ENCODE measurements around the gene TMTC2.

The TMTC2 gene

DNA sequence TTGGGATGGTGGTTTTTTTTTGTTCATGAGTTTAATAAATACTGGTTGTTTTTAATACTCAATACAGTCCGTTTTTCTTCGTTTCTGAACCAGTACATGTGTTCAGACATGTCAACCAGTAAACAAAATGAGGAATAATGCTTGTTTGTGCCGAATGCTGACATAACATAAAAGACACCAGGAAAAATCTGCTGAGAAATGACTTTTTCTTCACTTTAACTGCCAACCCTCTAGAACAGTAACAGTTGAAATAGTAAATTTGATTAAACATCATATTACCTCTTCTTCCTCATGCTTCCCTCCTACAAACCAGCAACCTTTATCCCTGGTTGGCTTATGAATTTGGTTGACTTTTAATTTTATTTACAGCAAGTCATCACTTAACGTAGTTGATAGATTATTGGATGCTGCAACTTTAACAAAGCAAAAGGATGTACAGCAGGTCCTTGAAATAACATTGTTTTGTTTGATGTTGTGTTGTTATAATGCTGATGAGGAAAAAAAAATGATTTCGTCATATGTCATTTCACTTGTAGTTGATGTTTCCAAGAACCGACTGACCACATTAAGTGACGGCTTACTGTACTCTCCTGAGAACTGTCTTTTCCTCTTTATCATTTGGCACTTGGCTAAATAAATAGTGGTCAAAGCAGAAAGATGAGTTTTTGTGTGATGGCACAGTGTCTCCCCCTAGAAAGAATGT lies 340.5 kb downstream of the TMTC2 start:
- Histone ChIP-seq H3K4me3 (ENCODE audit: low read length) (no peak overlapping the region), H3K4me1 (ENCODE audit: control insufficient read depth, insufficient read depth, low read length) (no peaks in the 10 kb centered on the region), H3K27me3 (replicated peaks; ENCODE audit: control insufficient read depth, insufficient read depth, low read length) (no peaks in the 10 kb centered on the region), H3K9me3 (ENCODE audit: control insufficient read depth, low read length) (no peaks in the 10 kb centered on the region), H3K36me3 (ENCODE audit: control insufficient read depth, insufficient read depth, low read length, severe bottlenecking) (no peaks in the 10 kb centered on the region), H3K9ac (ENCODE audit: low read length) (no peak overlapping the region)
- DNase-seq (ENCODE audit: low read depth), result no peak

DNA sequence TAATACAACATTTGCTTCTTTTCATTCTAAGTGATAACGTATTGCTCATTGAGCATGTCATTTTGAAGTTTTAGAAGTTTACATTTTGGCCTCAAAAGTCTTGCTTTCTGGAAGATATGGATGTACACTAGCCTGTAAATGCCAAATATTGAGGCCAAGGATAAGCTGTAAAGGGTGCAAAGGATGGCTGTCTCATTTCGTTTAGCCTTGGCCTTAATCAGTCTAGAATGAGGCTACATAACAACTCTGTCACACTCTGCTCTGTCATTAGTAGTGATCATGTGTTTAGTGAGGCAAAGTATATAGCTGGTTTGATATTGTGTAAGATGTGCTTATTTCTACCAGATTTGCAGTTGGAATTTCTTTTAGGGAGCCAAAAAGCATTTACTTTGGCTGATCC lies 344.5 kb downstream of the TMTC2 start:
- Histone ChIP-seq H3K36me3 (ENCODE audit: control insufficient read depth, insufficient read depth, low read length, severe bottlenecking) (no peaks in the 10 kb centered on the region), H3K4me3 (ENCODE audit: low read length) (no peak overlapping the region)
- no peak for DNase-seq (ENCODE audit: low read depth)

DNA sequence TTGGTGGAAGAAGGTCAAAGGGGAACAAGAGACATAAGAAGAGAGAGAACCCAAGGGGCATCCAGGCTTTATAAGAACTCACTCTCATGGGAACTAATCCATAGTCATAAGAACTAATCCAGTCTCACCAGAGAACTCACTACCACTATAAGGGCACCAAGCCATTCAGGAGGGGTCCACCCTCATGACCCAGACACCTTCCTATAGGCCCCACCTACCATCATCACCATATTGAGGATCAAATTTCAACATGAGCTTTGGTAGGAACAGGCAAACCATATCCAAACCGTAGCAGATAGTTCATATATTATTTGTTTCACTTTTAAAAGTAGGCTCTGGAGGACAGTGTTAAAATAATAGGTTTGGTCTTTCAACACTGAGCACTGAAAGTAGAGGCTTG lies 350.1 kb downstream of the TMTC2 start:
- DNase-seq (ENCODE audit: low read depth), result no peak
- Histone ChIP-seq H3K27me3 (replicated peaks; ENCODE audit: control insufficient read depth, insufficient read depth, low read length) (no peaks in the 10 kb centered on the region), H3K36me3 (ENCODE audit: control insufficient read depth, insufficient read depth, low read length, severe bottlenecking) (no peaks in the 10 kb centered on the region), H3K9me3 (ENCODE audit: control insufficient read depth, low read length) (no peaks in the 10 kb centered on the region), H3K4me1 (ENCODE audit: control insufficient read depth, insufficient read depth, low read length) (no peaks in the 10 kb centered on the region), H3K9ac (ENCODE audit: low read length) (no peak overlapping the region), H3K4me3 (ENCODE audit: low read length) (no peak overlapping the region)

More for the DNA sequence above, 344.5 kb downstream of the TMTC2 start:
- Histone ChIP-seq H3K9me3 (ENCODE audit: control insufficient read depth, low read length) (no peaks in the 10 kb centered on the region), H3K4me1 (ENCODE audit: control insufficient read depth, insufficient read depth, low read length) (no peaks in the 10 kb centered on the region), H3K27me3 (replicated peaks; ENCODE audit: control insufficient read depth, insufficient read depth, low read length) (no peaks in the 10 kb centered on the region), H3K9ac (ENCODE audit: low read length) (no peak overlapping the region)

DNA sequence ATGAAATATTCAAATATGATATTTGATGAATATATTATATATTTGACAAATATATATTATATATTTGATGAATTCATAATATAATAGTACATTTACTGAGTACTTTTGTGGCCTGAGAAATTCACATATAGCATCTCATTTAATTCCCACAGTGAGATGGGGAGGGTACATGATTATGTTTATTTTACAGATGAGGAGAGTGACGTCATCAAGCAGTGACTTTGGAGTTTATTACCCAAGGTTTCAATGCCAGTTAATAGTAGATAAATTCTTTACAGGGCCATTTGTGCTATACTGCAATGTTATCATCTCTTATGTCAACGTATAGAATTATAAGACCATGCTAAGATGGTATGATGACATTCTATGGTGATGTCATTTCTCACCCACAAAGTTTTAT lies 352.7 kb downstream of the TMTC2 start:
- no peak for DNase-seq (ENCODE audit: low read depth)
- no peaks in the 10 kb centered on the region for H3K9me3 ChIP-seq (ENCODE audit: control insufficient read depth, low read length)
- H3K9ac ChIP-seq (ENCODE audit: low read length), result no peak overlapping the region
- H3K4me3 ChIP-seq (ENCODE audit: low read length), result no peak overlapping the region
- no peaks in the 10 kb centered on the region for H3K36me3 ChIP-seq (ENCODE audit: control insufficient read depth, insufficient read depth, low read length, severe bottlenecking)
- H3K27me3 ChIP-seq (replicated peaks; ENCODE audit: control insufficient read depth, insufficient read depth, low read length), result no peaks in the 10 kb centered on the region
- no peaks in the 10 kb centered on the region for H3K4me1 ChIP-seq (ENCODE audit: control insufficient read depth, insufficient read depth, low read length)

DNA sequence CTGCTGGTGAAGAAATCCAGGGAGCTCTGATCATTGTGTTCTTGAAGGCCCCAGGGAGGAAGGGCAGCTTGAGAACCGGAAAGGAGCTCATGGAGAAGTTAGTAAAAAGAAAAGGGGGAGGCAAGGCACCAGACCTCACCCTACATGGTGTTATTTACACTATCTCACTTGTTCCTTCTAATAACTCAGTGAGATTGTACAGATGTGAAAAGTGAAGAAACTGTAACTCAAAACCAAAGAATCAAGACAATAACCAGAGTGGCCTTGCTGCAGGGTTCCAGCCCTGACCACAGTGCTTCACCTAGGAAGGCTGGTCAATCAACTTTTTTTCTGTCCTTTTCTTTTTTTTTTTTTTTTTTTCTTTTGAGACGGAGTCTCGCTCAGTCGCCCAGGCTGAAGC lies 353.6 kb downstream of the TMTC2 start:
- no peak overlapping the region for H3K9ac ChIP-seq (ENCODE audit: low read length)
- H3K9me3 ChIP-seq (ENCODE audit: control insufficient read depth, low read length), result no peaks in the 10 kb centered on the region
- no peaks in the 10 kb centered on the region for H3K36me3 ChIP-seq (ENCODE audit: control insufficient read depth, insufficient read depth, low read length, severe bottlenecking)
- no peaks in the 10 kb centered on the region for H3K4me1 ChIP-seq (ENCODE audit: control insufficient read depth, insufficient read depth, low read length)
- no peaks in the 10 kb centered on the region for H3K27me3 ChIP-seq (replicated peaks; ENCODE audit: control insufficient read depth, insufficient read depth, low read length)
- DNase-seq (ENCODE audit: low read depth), result no peak
- no peak overlapping the region for H3K4me3 ChIP-seq (ENCODE audit: low read length)

DNA sequence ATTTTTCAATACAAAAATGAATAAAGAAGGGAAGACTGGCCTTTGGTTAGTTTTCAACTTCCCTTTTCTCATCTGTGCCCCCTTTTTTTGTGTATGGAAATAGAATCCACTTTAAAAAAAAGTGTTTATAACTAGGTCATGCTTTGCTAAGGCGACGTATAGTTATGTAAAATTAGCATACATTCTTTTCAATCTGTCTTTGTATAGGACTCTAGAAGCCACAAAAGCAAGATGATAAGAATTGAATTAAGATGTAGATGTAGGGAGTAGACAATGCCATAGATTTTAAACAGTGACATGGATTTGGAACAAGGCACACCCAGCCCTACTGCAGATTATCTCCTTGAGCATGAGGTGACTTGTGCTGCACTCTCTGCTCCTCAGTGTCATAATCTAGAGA lies 354.3 kb downstream of the TMTC2 start:
- no peak for DNase-seq (ENCODE audit: low read depth)
- H3K4me1 ChIP-seq (ENCODE audit: control insufficient read depth, insufficient read depth, low read length), result no peaks in the 10 kb centered on the region
- no peaks in the 10 kb centered on the region for H3K27me3 ChIP-seq (replicated peaks; ENCODE audit: control insufficient read depth, insufficient read depth, low read length)
- no peaks in the 10 kb centered on the region for H3K9me3 ChIP-seq (ENCODE audit: control insufficient read depth, low read length)
- no peak overlapping the region for H3K9ac ChIP-seq (ENCODE audit: low read length)
- H3K36me3 ChIP-seq (ENCODE audit: control insufficient read depth, insufficient read depth, low read length, severe bottlenecking), result no peaks in the 10 kb centered on the region
- no peak overlapping the region for H3K4me3 ChIP-seq (ENCODE audit: low read length)

DNA sequence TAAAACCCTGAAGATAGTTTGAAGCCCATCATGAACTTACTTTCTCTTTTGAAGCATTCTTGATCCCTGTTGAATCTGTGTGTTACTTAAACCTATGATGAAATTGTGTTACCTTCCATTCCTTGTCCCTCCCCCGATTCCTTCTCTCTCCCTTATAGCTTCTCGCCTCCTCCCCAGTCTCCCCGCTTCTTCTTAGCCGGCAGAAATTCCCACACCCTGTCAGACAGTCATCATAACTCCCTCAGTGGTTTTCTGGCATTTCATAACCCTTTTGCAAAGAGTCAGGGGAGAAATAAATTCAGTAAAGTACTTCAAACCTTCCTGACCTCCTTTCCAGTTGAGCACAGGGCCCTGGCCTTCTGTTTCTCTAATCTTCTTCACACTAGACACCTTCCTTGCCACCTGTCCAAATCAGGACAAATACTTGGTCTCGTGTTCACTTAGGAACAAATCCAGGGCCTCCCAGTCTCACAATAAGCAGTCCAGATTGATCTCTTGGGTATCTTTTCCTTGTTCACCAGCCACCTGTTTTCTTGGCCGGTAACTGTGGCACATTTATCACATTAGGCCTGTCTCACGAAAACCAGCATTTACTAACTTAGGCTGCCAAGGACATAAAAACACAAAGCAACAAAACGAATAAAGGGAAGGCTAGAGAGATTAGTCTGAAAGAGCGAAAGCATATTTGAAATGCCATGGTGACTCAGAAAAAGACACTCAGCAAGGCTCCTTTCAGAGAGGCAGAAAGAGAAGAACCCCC lies 355.9 kb downstream of the TMTC2 start:
- peak; percentile 30 for DNase-seq (ENCODE audit: low read depth)
- H3K9me3 ChIP-seq (ENCODE audit: control insufficient read depth, low read length), result no peaks in the 10 kb centered on the region

DNA sequence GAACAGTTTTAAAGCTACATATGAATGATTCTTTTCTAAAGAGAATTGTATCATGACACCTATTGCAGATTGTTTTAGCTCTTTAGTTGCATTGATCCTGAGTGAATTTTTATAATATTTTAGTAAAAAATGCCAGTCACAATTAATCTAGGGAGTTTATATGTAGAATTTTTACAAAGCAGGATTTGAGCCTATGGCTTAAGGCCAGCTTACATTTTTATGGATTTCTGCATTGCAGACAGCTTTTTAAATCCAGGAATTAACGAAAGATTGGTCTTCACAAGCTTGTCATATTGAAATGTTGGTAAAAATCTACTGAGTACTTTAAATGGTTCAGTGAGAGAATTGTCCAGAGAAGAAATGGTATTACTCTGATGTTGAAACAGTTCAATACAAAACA lies 358.0 kb downstream of the TMTC2 start:
- H3K4me1 ChIP-seq (ENCODE audit: control insufficient read depth, insufficient read depth, low read length), result no peaks in the 10 kb centered on the region
- no peak for DNase-seq (ENCODE audit: low read depth)
- H3K9ac ChIP-seq (ENCODE audit: low read length), result no peak overlapping the region

More for the DNA sequence above, 355.9 kb downstream of the TMTC2 start:
- Histone ChIP-seq H3K4me1 (ENCODE audit: control insufficient read depth, insufficient read depth, low read length) (no peaks in the 10 kb centered on the region), H3K36me3 (ENCODE audit: control insufficient read depth, insufficient read depth, low read length, severe bottlenecking) (no peaks in the 10 kb centered on the region), H3K4me3 (ENCODE audit: low read length) (no peak overlapping the region), H3K27me3 (replicated peaks; ENCODE audit: control insufficient read depth, insufficient read depth, low read length) (no peaks in the 10 kb centered on the region), H3K9ac (ENCODE audit: low read length) (no peak overlapping the region)

DNA sequence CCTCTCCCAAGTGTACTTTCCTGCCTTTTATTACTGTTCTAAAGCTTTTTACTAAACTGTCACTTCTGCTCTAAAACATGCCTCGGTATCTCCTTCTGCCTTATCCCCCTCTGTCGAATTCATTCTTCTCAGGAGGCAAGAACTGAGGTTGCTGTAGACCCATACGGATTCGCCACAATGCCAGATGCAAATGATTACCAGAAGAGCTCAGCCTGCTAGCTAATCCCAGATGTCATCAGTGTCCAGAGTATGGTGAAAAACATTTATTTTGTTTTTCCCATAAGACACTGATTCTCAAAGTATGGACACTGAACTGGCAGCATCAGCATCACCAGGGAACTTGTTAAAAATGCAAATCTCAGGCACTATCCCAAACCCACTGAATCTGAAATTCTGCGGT lies 359.3 kb downstream of the TMTC2 start:
- no peak for DNase-seq (ENCODE audit: low read depth)

More for the DNA sequence above, 358.0 kb downstream of the TMTC2 start:
- H3K36me3 ChIP-seq (ENCODE audit: control insufficient read depth, insufficient read depth, low read length, severe bottlenecking), result no peaks in the 10 kb centered on the region
- H3K9me3 ChIP-seq (ENCODE audit: control insufficient read depth, low read length), result no peaks in the 10 kb centered on the region
- no peak overlapping the region for H3K4me3 ChIP-seq (ENCODE audit: low read length)
- no peaks in the 10 kb centered on the region for H3K27me3 ChIP-seq (replicated peaks; ENCODE audit: control insufficient read depth, insufficient read depth, low read length)

DNA sequence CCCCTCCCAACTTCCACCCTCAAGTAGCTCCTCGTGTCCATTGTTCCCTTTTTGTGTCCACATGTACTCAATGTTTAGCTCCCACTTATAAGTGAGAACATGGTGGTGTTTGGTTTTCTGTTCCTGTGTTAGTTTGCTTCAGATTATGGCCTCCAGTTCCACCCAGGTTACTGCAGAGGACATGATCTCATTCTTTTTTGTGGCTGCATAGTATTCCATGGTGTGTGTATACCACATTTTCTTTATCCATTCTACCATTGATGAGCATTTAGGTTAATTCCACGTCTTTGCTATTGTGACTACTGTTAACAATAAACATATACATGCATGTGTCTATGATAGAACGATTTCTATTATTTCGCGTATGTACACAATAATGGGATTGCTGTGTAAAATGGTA lies 362.6 kb downstream of the TMTC2 start:
- Histone ChIP-seq H3K9me3 (ENCODE audit: control insufficient read depth, low read length) (no peaks in the 10 kb centered on the region), H3K36me3 (ENCODE audit: control insufficient read depth, insufficient read depth, low read length, severe bottlenecking) (no peaks in the 10 kb centered on the region), H3K4me3 (ENCODE audit: low read length) (no peak overlapping the region), H3K27me3 (replicated peaks; ENCODE audit: control insufficient read depth, insufficient read depth, low read length) (no peaks in the 10 kb centered on the region), H3K9ac (ENCODE audit: low read length) (no peak overlapping the region), H3K4me1 (ENCODE audit: control insufficient read depth, insufficient read depth, low read length) (no peaks in the 10 kb centered on the region)
- DNase-seq (ENCODE audit: low read depth), result no peak

More for the DNA sequence above, 359.3 kb downstream of the TMTC2 start:
- Histone ChIP-seq H3K27me3 (replicated peaks; ENCODE audit: control insufficient read depth, insufficient read depth, low read length) (no peaks in the 10 kb centered on the region), H3K4me3 (ENCODE audit: low read length) (no peak overlapping the region), H3K4me1 (ENCODE audit: control insufficient read depth, insufficient read depth, low read length) (no peaks in the 10 kb centered on the region), H3K9ac (ENCODE audit: low read length) (no peak overlapping the region), H3K9me3 (ENCODE audit: control insufficient read depth, low read length) (no peaks in the 10 kb centered on the region), H3K36me3 (ENCODE audit: control insufficient read depth, insufficient read depth, low read length, severe bottlenecking) (no peaks in the 10 kb centered on the region)

DNA sequence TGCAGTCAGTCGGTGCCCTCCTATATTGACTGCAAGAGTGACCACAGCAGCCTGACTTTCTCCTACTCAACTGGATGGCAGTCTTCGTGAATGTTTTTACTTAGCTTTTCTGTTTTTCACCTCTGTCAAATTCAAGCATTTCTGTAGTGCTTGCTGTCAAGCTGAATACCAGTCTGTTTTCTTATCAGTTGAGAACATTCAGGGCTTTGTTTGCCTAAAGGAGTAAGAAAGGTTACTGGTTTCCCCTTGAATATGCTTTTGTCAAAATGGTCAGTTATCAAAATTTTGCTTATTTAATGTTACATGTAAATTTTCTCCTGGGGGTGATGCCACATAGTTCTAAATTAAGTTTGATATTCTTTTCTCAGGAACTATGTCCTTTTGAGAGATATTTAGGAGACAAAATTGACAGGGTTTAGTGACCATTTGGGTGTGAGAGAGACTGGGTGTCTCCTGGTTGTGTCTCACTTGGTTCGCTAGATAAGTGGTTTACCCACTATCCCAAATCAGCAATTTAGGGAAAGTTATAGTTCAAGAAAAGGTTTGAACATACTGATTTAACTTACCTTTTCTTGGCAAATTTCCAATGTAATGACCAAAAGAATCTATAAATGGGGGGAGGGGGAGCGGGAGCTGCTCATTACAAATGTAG lies 366.3 kb downstream of the TMTC2 start:
- Histone ChIP-seq H3K27me3 (replicated peaks; ENCODE audit: control insufficient read depth, insufficient read depth, low read length) (no peaks in the 10 kb centered on the region), H3K4me3 (ENCODE audit: low read length) (no peak overlapping the region), H3K4me1 (ENCODE audit: control insufficient read depth, insufficient read depth, low read length) (no peaks in the 10 kb centered on the region), H3K9ac (ENCODE audit: low read length) (no peak overlapping the region), H3K9me3 (ENCODE audit: control insufficient read depth, low read length) (no peaks in the 10 kb centered on the region), H3K36me3 (ENCODE audit: control insufficient read depth, insufficient read depth, low read length, severe bottlenecking) (no peaks in the 10 kb centered on the region)
- DNase-seq (ENCODE audit: low read depth), result no peak
